H9 (cell line): ENCODE data around the gene TP73. TPM values are rescaled to one million over a fixed set of nuclear protein-coding genes. Genes with fewer than 3 reads are reported as not detected.

Source experiments
- DNase-seq: peaks from one replicate; pipeline ENCODE4 v3.0.0-alpha.2; 2017
- H2AFZ ChIP-seq: one replicate; pipeline ENCODE4 v1.6.1; 2013; ENCODE audit warnings: mild to moderate bottlenecking, low read length, control low read depth, moderate library complexity
- H2AK5ac ChIP-seq: 2 replicates; pipeline ENCODE4 v1.6.1; 2013; ENCODE audit warnings: low read length, control low read depth, mixed read lengths; ENCODE audit not compliant: insufficient read length
- H2BK120ac ChIP-seq: one replicate; pipeline ENCODE4 v1.6.1; 2013; ENCODE audit warnings: low read depth, mild to moderate bottlenecking, low read length, control low read depth, inconsistent platforms; ENCODE audit not compliant: poor library complexity, severe bottlenecking
- H2BK12ac ChIP-seq: 2 replicates; pipeline ENCODE4 v1.6.1; 2013; ENCODE audit warnings: low read length, control low read depth, mixed read lengths, low read depth; ENCODE audit not compliant: insufficient read length
- H2BK15ac ChIP-seq: 2 replicates; pipeline ENCODE4 v1.6.1; 2013; ENCODE audit warnings: low read depth, low read length, control low read depth
- H2BK20ac ChIP-seq: one replicate; pipeline ENCODE4 v1.6.1; 2013; ENCODE audit warnings: low read depth, mild to moderate bottlenecking, low read length, control low read depth, inconsistent platforms; ENCODE audit not compliant: poor library complexity, severe bottlenecking
- H2BK5ac ChIP-seq: 2 replicates; pipeline ENCODE4 v1.6.1; 2013; ENCODE audit warnings: low read length, control low read depth, mixed read lengths; ENCODE audit not compliant: insufficient read length
- H3K14ac ChIP-seq: 2 replicates; pipeline ENCODE4 v1.6.1; 2013; ENCODE audit warnings: low read length, control low read depth; ENCODE audit not compliant: insufficient read depth
- H3K18ac ChIP-seq: 2 replicates; pipeline ENCODE4 v1.6.1; 2013; ENCODE audit warnings: low read depth, mild to moderate bottlenecking, mixed read lengths, low read length, control low read depth; ENCODE audit not compliant: insufficient read length
- H3K23ac ChIP-seq: 2 replicates; pipeline ENCODE4 v1.6.1; 2013; ENCODE audit warnings: low read length, control low read depth, mixed read lengths, low read depth; ENCODE audit not compliant: insufficient read length
- H3K23me2 ChIP-seq: 2 replicates; pipeline ENCODE4 v1.6.1; 2013; ENCODE audit warnings: low read depth, mild to moderate bottlenecking, mixed read lengths, low read length, control low read depth; ENCODE audit not compliant: insufficient read length, poor library complexity, severe bottlenecking
- H3K27ac ChIP-seq: 2 replicates; pipeline ENCODE4 v1.5.1; 2013; ENCODE audit warnings: low read length, control low read depth, mixed read lengths, low read depth; ENCODE audit not compliant: insufficient read length
- H3K27me3 ChIP-seq: 2 replicates; pipeline ENCODE4 v1.6.1; 2013; ENCODE audit warnings: low read length, control low read depth, inconsistent platforms; ENCODE audit not compliant: insufficient read depth
- H3K4ac ChIP-seq: 2 replicates; pipeline ENCODE4 v1.6.1; 2013; ENCODE audit warnings: low read depth, mild to moderate bottlenecking, control low read depth, inconsistent platforms, low read length, moderate library complexity
- H3K4me1 ChIP-seq: 2 replicates; pipeline ENCODE4 v1.6.1; 2013; ENCODE audit warnings: low read length, control low read depth, inconsistent platforms; ENCODE audit not compliant: insufficient read depth
- H3K4me2 ChIP-seq: 2 replicates; pipeline ENCODE4 v1.6.1; 2013; ENCODE audit warnings: low read length, control low read depth, mixed read lengths; ENCODE audit not compliant: insufficient read length, insufficient read depth
- H3K56ac ChIP-seq: 2 replicates; pipeline ENCODE4 v1.6.1; 2013; ENCODE audit warnings: low read depth, mild to moderate bottlenecking, mixed read lengths, low read length, control low read depth; ENCODE audit not compliant: insufficient read length
- H3K79me1 ChIP-seq: 2 replicates; pipeline ENCODE4 v1.6.1; 2013; ENCODE audit warnings: low read depth, mild to moderate bottlenecking, moderate library complexity, low read length, control low read depth, inconsistent platforms; ENCODE audit not compliant: insufficient read depth, poor library complexity, severe bottlenecking
- H3K79me2 ChIP-seq: 2 replicates; pipeline ENCODE4 v1.6.1; 2013; ENCODE audit warnings: low read length, control low read depth, inconsistent platforms; ENCODE audit not compliant: insufficient read depth
- H3K9ac ChIP-seq: 2 replicates; pipeline ENCODE4 v1.6.1; 2013; ENCODE audit warnings: low read length, control low read depth, mixed read lengths; ENCODE audit not compliant: insufficient read length; ENCODE audit errors: extremely low read depth
- H3K9me3 ChIP-seq: one replicate; pipeline ENCODE4 v1.6.1; 2013; ENCODE audit warnings: low read depth, low read length, inconsistent platforms; ENCODE audit not compliant: control insufficient read depth
- H3T11ph ChIP-seq: one replicate; pipeline ENCODE4 v1.6.1; 2013; ENCODE audit warnings: mild to moderate bottlenecking, low read length, control low read depth, inconsistent platforms
- H4K20me1 ChIP-seq: one replicate; pipeline ENCODE4 v1.6.1; 2013; ENCODE audit not compliant: control insufficient read depth, insufficient read length, insufficient read depth
- H4K5ac ChIP-seq: 2 replicates; pipeline ENCODE4 v1.6.1; 2013; ENCODE audit warnings: low read depth, mild to moderate bottlenecking, mixed read lengths, low read length, control low read depth; ENCODE audit not compliant: insufficient read length
- H4K8ac ChIP-seq: replicated peaks from 2 replicates; pipeline ENCODE4 v1.6.1; 2013; ENCODE audit warnings: low read length, control low read depth, mixed read lengths, low read depth; ENCODE audit not compliant: insufficient read length
- H4K91ac ChIP-seq: 2 replicates; pipeline ENCODE4 v1.6.1; 2013; ENCODE audit warnings: low read depth, mild to moderate bottlenecking, moderate library complexity, mixed read lengths, low read length, control low read depth; ENCODE audit not compliant: insufficient read length
- H3K27ac Mint-ChIP-seq, 3 experiments: 2 replicates in 2 of 3; 3 replicates in 1 of 3; pipeline ENCODE4 v1.8.0; 2020 to 2021; ENCODE audit warnings: mixed read lengths in 3 of 3, mild to moderate bottlenecking in 1 of 3, moderate library complexity in 1 of 3
- H3K27me3 Mint-ChIP-seq: 2 replicates; pipeline ENCODE4 v1.8.0; 2021; ENCODE audit warnings: low read depth, mild to moderate bottlenecking, moderate library complexity, mixed read lengths
- H3K36me3 Mint-ChIP-seq, 3 experiments: 2 replicates in 2 of 3; 3 replicates in 1 of 3; pipeline ENCODE4 v1.8.0; 2020 to 2021; ENCODE audit warnings: low read depth in 3 of 3, mixed read lengths in 3 of 3; ENCODE audit not compliant: insufficient read depth in 1 of 3
- H3K4me1 Mint-ChIP-seq, 2 experiments: 2 replicates each; pipeline ENCODE4 v1.8.0; 2020; ENCODE audit warnings: mixed read lengths in 2 of 2
- H3K4me3 Mint-ChIP-seq, 2 experiments: 2 replicates in 1 of 2; 3 replicates in 1 of 2; pipeline ENCODE4 v1.8.0; 2020 to 2021; ENCODE audit warnings: mild to moderate bottlenecking in 2 of 2, mixed read lengths in 2 of 2, moderate library complexity in 1 of 2
- H3K9me3 Mint-ChIP-seq, 2 experiments: 2 replicates in 1 of 2; 3 replicates in 1 of 2; pipeline ENCODE4 v1.8.0; 2020; ENCODE audit warnings: mild to moderate bottlenecking in 2 of 2, mixed read lengths in 2 of 2, moderate library complexity in 1 of 2
- CTCF ChIP-seq: fragments of 200-600 bp; sonication (generic); conservative IDR thresholded peaks from 3 replicates; pipeline ENCODE4 v1.8.0; 2021; ENCODE audit warnings: antibody characterized with exemption, mild to moderate bottlenecking
- WGBS: extraction: QIAGEN DNeasy Blood & Tissue Kit; methylation state at CpG from one replicate; pipeline ENCODE4 v1.1.7; 2013; ENCODE audit warnings: missing lambda C conversion rate, low lambda C conversion rate, mixed read lengths; ENCODE audit not compliant: insufficient read length; ENCODE audit errors: extremely low coverage; 5-methylcytosine and 5-hydroxymethylcytosine counted together
- total RNA-seq: library from RNA; stranded (reverse); gene quantifications from 2 replicates; pipeline ENCODE4 v1.2.1, GENCODE V29; 2021

Gene TP73
- total RNA-seq, 1 experiment from 2014 or later, result 4.7 TPM

GRCh38 chr1:3654549-3655281, 2.4 kb downstream of the TP73 start:
- Histone ChIP-seq H3K4me1 (no peaks in the 10 kb centered on the region), H3K9me3 (no peaks in the 10 kb centered on the region), H3K56ac (no peak overlapping the region), H3K18ac (no peak overlapping the region), H4K20me1 (no peaks in the 10 kb centered on the region), H2BK15ac (no peak overlapping the region), H3K27ac (no peak overlapping the region), H2BK20ac (no peak overlapping the region), H3K4me2 (no peak overlapping the region), H2BK12ac (no peak overlapping the region), H4K8ac (no peak overlapping the region), H3K79me1 (no peaks in the 10 kb centered on the region), H3K79me2 (no peaks in the 10 kb centered on the region), H4K5ac (no peak overlapping the region), H2AK5ac (no peak overlapping the region), H3K23me2 (peaks cover 20% of the 10 kb centered on the region), H3T11ph (no peak overlapping the region), H2AFZ (no peak overlapping the region), H2BK120ac (no peak overlapping the region), H3K14ac (no peak overlapping the region), H4K91ac (no peak overlapping the region), H3K27me3 (peaks cover 40% of the 10 kb centered on the region), H3K9ac (no peak overlapping the region), H2BK5ac (no peak overlapping the region), H3K4ac (no peak overlapping the region), H3K23ac (no peak overlapping the region)
- no peak for TF ChIP-seq CTCF
- Mint-ChIP-seq H3K27me3 (peaks cover 87% of the 10 kb centered on the region), H3K4me1 (peaks cover 20 to 26% of the 10 kb centered on the region in 2 experiments), H3K27ac (no peak overlapping the region; a peak in 1 of 7 replicates), H3K4me3 (0 out of 5 replicates have a peak overlapping the region, but pooled peaks of 1 of the 2 experiments have one; percentile 21), H3K9me3 (peaks cover 0 to 2% of the 10 kb centered on the region in 2 experiments; a peak in 1 of 5 replicates), H3K36me3 (no peaks in the 10 kb centered on the region; a peak in 2 of 7 replicates)
- no CpG with 5 or more reads among the region's 22 CpGs for WGBS
- DNase-seq, result no peak
